Right ventricle myocardium superior (tissue), 1 donor: Measurements from ENCODE around the gene PALLD. TPM values are rescaled to one million over a fixed set of nuclear protein-coding genes. Genes with fewer than 3 reads are reported as not detected.
A peak's percentile ranks its signal among the peaks of the same experiment; 100 is the strongest.

Source experiments
- ATAC-seq: fragments of 200-7000 bp; cut with Tn5 transposase; one replicate; pipeline ENCODE4 v1.9.1; 2020; ENCODE audit warnings: mild to moderate bottlenecking; ENCODE audit not compliant: poor library complexity
- DNase-seq: peaks from one replicate; pipeline ENCODE4 v3.0.0-alpha.2; 2020
- intact Hi-C: fragments of 100-400 bp; cut with DNase I; formaldehyde crosslinking; loops from one replicate; pipeline ENCODE4 v1.11.2; 2022
- total RNA-seq: library from RNA; stranded (reverse); fragmentation: NEBNext Ultra II Directional; extraction: Animal tissue kit (Norgen Biotek cat#: 25700); gene quantifications from one replicate; pipeline ENCODE4 v1.2.1, GENCODE V29; 2021
- donor health status: DM: no; HTN: yes; CAD: no; lungs with severe emphysema.

The PALLD gene
- total RNA-seq, 1 donor from 2014 or later, result 979 TPM

DNA sequence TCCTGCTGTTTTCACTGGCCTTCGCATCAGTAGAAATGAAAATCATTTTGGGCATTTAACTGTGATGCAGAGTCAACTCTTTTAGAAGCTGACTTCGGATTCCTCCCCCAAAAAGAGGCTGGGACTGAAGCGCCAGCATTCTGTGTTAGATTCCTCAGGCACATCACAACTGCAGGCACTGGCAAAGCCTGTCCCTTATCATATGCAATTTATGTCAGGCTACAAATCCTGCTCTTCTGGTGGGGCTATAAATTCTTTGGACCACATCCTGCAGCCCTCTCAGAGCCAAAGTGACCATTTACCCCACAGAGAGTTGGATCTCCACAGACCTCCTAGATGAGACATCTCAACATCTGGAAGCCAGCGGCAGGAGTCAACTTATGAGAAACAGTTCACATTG, 374.8 kb downstream of the PALLD start:
- intact Hi-C loops, result no loop called here
- DNase-seq (no peak), ATAC-seq (no peak)

DNA sequence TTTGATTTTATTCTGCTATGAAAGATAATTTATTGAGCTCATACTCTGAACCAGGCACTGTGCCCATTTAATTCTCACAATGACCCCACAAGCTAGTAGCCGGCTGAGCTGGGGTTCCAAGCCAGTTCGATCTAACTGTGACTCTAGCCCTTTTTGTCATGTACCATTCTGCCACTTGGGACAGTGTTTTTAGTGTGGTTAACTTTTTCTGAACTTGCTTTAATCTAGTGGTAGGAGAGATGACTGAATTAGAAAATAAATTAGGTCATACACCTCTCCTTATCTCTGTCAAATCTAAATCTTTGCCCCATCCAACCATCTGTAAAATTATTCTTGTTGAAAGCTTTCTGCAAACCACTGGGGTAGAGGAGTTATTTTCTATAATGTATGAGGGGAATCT, 377.2 kb downstream of the PALLD start:
- intact Hi-C loops, result no loop called here
- no peak for DNase-seq
- ATAC-seq, result no peak

DNA sequence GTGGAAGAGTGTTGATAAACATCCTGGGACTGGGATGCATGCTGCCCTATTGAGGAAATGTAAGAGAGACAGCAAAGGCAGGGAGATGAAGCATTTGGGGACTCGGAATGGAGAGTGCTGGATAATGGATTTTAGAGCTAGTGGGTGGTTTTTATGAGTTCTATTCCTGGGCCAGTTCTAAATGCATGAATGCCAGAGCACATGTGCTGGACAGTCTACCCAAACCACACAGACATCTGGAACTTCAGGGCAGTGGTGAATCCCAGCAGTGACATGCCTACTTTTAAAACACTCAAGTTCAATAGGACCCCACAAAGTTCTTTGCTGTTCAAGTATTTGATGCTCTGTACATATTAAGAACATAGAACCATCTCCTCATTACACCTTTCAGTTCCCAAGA, 379.3 kb downstream of the PALLD start:
- intact Hi-C loops, result no loop called here
- ATAC-seq, result no peak
- DNase-seq, result no peak

DNA sequence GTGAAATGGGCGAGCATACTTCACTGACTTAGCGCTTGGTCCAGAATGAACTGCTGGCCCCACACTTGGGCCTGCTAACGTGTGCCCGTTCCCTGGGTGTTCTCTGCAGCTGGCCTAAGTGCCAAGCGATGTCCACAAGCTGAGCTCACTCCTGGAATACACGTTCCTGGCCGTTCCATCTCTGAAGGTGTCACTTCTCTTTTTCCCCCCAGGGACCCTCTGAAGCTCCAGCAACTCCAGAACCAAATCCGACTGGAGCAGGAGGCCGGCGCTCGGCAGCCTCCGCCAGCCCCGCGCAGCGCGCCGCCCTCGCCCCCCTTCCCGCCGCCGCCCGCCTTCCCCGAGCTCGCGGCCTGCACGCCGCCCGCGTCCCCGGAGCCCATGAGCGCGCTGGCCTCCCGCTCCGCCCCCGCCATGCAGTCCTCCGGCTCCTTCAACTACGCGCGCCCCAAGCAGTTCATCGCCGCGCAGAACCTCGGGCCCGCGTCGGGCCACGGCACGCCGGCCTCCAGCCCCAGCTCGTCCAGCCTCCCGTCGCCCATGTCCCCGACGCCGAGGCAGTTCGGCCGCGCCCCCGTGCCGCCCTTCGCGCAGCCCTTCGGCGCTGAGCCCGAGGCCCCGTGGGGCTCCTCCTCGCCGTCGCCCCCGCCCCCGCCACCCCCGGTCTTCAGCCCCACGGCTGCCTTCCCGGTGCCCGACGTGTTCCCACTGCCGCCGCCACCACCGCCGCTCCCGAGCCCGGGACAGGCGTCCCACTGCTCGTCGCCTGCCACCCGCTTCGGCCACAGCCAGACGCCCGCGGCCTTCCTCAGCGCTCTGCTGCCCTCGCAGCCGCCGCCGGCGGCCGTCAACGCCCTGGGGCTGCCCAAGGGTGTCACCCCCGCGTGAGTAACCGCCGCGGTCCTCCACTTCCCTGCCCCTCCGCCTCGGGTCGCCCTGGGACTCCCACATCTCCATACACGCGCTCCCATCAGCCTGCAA, 380.9 kb downstream of the PALLD start:
- peak; percentile 72 for DNase-seq
- peak; percentile 73 for ATAC-seq
- intact Hi-C loops, result no loop called here

DNA sequence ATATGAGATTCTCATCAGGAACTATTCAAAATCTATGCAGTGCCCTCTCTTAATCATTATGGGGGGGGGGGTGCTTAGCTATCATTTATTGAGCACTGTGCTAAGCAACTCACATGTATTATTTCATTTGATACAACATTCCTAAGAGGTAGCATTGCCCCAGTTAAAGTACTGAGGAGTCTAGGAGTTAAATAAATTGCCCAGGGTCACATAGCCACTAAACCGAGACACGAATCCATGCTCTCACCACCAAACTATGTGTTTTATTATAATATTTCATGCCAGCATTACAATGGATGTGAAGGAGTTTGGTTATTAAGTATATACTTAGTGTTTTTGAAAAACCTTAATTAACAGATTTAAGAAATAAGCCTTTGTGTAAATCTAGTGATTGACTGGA, 381.8 kb downstream of the PALLD start:
- ATAC-seq (no peak), DNase-seq (no peak)
- intact Hi-C loops, result no loop called here

DNA sequence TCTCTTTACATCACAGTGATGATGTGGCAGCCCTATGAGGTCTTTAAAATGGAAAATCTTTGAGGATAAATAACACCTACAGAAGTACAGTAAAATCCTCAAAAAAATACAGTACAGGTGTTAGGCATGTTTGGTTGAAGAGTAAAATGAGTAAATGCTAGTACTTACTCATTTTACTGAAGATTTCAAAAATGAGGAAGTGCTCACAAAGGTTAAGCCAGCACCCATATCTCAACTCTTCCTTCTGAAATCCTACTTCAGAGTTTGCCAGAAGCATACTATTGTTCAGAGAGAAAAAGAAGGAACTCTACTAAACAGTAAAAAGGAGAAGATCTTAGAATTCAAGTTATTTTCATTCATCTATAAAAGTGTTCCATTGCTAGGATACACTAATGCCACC, 382.3 kb downstream of the PALLD start:
- intact Hi-C loops, result no loop called here
- DNase-seq (no peak), ATAC-seq (no peak)

DNA sequence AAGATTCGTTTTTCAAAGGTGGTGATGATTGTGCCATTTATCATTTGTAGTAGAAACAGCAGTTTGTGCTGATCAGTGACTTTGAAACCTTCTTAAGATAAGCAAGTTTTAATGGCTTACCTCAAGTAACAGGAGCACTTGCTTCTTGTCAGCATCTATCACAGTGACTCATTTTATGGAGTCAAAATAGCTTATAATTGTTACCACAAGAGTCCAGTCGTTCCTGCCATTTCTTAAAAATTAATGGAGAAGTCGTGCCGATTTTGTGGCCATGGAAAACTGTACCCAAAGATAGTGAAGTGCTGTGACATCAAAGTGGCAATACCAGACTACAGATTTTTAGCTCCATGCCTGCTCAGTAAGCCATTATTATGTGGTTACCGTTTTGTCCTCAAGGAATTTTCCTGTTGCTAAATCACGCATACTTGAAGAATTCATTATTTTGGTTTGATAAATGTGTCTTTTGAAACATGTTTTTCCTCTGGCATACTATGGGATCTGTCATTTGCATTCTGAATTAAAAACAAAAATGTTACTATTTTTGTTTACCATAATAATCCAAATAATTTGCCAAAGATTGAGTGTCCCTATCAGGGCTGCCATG, 383.3 kb downstream of the PALLD start:
- intact Hi-C loops, result no loop called here
- DNase-seq, result no peak
- no peak for ATAC-seq

DNA sequence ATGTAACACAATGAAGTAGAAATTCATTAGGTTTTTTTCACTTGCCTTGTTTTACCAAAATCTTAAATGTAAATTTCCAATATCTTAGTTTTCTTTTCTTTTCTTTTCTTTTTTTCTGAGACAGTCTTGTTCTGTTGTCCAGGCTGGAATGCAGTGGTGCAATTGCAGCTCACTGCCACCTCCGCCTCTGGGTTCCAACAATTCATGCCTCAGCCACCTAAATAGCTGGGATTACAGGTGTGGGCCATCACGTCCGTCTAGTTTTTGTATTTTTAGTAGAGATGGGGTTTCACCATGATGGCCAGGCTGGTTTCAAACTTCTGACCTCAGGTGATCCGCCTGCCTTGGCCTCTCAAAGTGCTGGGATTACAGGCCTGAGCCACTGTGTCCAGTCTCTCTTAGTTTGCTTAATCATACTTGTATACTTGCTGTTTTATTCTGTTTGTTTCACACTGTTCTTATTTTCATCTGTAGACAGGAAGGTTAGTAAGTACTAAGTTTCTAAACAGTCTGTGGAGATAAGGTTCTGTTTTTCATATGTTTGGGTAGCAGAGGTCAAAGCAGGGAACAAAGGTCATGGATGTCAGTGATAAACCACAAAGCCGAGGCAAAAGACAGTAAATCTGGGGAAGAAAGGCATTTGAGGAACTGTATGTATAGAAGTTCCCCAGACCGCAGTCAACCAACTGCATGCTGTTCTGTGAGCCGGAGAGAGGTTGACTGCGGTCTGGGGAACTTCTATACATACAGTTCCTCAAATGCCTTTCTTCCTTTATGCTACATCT, 384.2 kb downstream of the PALLD start:
- intact Hi-C loops, result no loop called here
- ATAC-seq, result no peak
- no peak for DNase-seq

DNA sequence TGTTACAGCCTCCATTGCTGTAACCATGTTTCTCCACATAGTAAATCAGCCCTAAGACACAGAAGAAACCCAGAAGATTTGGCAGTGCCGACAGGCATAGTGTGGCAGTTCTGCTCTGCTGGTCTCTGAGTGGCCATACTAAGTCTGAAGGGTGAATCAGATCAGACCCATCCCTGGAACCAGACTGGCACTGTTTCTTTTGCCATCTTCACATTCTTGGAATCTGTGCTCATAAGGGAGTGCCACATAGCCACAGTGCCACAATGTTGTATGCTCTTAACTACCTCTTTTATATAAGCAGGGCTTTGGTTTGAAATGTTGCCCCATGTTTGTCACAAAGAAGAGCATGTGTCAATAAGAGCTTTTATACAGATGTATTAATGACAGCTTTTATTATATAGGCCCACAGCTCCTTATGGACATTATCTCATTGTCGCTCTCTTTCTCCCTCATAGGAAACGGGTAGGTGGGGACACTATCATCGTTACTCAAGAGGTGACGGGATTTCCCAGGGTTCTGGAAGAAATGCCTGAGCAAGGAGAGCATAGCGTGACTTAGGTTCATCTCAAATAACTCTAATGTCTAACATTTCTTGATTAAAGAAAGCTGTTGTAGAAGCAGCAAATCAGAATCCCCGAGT, 385.0 kb downstream of the PALLD start:
- DNase-seq, result no peak
- no peak for ATAC-seq
- intact Hi-C loops, result no loop called here

DNA sequence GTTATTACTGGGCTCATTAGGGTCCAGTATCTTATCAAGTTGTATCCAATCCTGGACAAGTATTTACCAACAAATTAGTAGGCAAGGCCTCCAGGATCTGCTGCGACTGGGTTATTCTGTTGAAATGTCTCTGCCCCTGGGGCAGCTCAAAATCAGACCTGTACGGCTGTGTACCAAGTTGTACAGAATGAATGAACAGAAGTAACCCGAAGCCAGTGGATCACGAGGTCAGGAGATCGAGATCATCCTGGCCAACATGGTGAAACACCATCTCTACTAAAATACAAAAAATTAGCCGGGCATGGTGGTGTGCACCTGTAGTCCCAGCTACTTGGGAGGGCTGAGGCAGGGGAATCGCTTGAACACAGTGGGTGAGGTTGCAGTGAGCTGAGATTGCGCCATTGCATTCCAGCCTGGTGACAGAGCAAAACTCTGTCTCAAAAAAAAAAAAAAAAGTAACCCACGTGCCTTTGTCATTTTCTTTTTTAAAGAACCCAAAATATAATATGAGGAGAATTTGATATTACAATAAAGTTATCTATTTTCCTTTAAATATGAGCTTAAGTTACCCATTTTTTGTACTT, 385.9 kb downstream of the PALLD start:
- DNase-seq, result no peak
- no peak for ATAC-seq
- intact Hi-C loops, result no loop called here

DNA sequence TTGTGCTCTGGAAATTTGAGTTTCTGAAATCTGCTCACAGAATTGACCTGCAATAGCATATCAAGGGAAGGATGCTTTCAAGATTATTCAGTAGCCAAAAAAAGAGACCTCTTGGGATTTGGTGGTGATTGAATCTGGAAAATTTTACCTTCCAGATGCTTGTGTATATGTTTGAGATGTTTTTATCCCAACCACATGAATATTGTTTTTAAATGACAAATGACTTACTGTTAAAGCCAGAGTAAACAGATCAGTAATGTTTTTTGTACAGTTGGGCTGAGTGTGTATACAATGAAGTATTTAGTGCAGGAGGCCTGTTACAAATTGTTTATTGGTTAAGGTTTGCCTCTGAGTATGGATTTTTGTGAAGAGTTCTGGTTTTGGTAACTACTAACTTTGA, 386.7 kb downstream of the PALLD start:
- intact Hi-C loops, result no loop called here
- DNase-seq (no peak), ATAC-seq (no peak)

DNA sequence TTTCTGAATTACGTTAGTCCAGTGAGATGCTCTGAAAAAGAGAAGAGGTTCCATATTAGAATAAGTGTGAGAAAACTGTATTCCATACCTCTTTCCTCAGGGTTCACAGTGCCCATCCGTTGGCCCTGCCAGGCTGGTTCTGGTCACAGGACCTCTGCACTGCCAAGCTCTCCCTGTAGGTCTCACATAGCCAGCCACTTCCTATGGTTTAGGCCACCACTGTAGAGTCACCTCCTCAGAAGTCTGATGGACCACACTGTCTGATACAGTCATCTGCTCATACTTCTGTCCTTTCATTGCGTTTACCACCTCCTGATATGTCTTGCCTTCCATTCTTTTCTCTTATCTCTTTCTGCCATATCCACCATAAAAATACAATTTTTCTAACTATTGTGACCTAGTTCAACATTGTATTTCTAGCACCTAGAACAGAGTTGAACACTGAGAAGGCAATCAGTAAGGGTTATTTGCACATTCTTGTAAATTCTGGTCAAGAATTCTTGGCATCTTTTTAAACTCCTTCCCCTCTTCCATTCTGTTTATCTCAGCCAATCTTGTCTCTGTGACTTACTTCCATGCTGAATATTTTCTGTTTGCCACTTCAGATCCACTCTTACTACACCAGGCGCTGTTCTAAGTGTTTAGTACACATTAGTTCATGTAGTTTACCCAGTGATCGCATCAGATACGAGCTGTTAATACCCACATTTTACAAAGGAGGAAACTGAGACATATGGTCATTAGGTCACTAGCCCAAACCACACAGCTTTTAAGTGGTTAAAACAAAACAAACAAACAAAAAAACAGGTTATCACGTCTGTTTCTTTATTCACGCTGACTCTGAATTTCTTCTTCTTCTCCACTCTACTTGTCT, 387.6 kb downstream of the PALLD start:
- ATAC-seq (no peak), DNase-seq (no peak)

DNA sequence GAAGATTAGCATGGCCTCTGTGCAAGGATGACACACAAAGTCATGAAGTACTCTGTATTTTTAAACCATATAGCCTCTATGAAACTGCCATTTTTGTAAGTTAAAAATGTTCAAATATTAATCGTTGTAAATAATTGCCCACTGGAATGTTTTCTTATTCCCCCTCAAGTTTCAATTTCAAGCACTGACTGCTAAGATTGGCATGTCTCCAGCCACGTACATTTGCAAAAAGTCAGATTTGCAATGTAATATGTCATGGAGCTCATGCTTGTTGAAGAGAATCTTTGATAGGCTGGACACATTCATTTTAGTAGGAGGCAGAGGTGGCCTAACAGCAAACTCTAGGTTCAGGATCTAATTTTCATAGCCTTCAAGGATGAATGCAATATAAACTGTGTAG, 388.5 kb downstream of the PALLD start:
- intact Hi-C loops, result no loop called here
- ATAC-seq, result no peak
- DNase-seq, result no peak

More for the DNA sequence above, 387.6 kb downstream of the PALLD start:
- intact Hi-C loops, result no loop called here

DNA sequence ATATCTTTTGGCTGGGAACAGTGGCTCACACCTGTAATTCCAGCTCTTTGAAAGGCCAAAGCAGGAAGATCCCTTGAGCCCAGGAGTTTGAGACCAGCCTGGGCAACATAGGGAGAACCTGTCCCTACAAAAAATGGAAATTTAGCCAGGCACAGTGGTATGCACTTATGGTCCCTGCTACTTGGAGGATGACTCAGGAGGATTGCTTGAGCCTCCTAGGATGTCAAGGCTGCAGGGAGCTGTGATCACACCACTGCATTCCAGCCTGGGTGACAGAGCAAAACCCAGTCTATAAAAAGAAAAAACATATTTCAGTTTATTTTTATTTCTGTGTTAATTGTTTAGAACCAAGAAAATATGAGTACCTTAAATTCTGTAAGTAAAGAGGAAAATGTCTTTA, 389.5 kb downstream of the PALLD start:
- DNase-seq, result no peak
- intact Hi-C loops, result no loop called here
- ATAC-seq, result peak; percentile 7

DNA sequence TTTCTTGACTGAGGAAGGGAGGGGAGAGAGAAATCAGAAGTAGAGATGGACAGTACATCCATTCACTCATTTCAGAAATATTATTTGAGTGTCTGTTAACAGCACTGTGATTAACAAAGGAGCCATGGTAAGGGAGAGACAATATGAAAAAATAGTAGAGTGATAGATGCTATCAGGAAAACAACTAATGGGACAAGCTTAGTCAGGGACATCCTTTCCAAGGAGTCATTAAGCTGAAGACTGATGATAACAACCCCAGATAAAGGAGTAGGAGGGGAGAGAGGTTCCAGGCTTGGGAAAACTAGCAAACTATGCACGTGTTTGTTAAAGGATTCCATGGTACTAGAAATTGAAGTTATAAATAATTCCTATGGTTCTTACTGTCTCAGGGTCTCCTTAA, 391.0 kb downstream of the PALLD start:
- ATAC-seq, result no peak
- intact Hi-C loops, result no loop called here
- no peak for DNase-seq

DNA sequence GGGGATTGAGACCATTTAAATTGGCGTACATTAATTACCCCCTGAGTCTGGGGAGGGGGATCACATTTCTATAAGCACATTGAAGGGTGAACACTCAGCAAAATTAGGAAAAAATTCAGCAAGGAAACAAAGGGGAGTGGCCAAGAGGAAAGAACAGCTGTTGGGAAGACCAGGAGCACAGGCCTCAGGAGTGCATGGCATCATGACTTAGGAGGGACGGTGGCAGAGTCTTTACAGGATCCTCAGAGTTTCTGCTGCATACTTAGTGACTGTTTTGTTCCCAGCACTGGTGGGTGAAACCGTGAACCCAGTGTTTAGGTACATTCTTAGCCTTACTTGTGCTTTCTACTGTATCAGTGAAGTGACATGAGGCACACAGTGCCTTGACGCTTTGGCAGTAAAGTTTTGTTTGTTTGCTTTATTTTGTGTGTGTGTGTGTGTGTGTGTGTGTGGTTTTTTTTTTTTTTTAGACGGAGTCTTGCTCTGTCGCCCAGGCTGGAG, 391.9 kb downstream of the PALLD start:
- ATAC-seq (peak; percentile 3), DNase-seq (no peak)
- intact Hi-C loops, result no loop called here

DNA sequence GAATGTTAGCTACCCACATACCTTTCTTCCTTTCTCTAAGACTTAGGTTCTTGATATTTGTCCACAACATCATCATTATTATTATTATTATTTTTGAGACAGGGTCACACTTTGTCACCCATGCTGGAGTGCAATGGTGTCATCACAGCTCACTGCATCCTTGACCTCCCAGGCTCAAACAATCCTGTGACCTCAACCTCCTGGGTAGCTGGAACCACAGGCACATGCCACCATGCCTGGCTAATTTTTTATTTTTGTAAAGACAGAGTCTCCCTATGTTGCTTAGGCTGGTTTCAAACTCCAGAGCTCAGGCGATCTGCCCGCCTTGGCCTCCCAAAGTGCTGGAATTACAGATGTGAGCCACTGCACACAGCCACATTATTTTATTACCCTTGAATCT, 394.2 kb downstream of the PALLD start:
- intact Hi-C loops, result no loop called here
- no peak for DNase-seq
- no peak for ATAC-seq

DNA sequence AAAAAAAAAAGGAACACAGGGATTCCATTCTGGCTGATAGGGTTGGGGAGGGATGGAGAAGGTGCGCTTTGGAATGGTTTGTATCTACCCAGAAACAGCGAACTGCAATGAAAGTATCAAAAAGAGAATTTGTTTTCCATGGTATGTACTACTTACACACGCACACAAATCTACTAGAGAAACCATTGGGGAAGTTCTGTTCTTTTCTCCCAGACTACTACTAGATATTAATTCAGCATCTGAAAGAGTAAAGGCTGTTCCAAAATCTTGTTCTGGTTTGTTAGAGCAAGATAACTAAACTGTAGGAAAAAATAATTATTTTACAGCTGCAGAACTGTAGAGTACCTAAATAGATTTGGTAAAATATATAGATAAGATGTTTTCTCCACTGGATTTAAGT, 394.8 kb downstream of the PALLD start:
- intact Hi-C loops, result no loop called here
- DNase-seq (no peak), ATAC-seq (no peak)
